Tibial nerve (tissue), 4 donors: ENCODE results near the gene CCDC170. TPM values are rescaled to one million over a fixed set of nuclear protein-coding genes. Genes with fewer than 3 reads are reported as not detected.

Source experiments
- DNase-seq, 2 donors: peaks; one replicate each; pipeline ENCODE4 v3.0.0-alpha.2; 2019; ENCODE audit warnings: low spot score in 2 of 2
- H3K27ac ChIP-seq, 4 donors: fragments of 200-600 bp; sonication (generic) in 3 of 4; one replicate each; pipeline ENCODE4 v1.5.1; 2017 to 2019; ENCODE audit warnings: mild to moderate bottlenecking in 1 of 4
- H3K27me3 ChIP-seq, 2 donors: fragments of 200-600 bp; sonication (generic) in 1 of 2; one replicate each; pipeline versions ENCODE4 v1.5.1 to v1.6.0; 2017 to 2019
- H3K36me3 ChIP-seq, 3 donors: fragments of 200-600 bp; sonication (generic); one replicate each; pipeline ENCODE4 v1.5.1; 2018 to 2019
- H3K4me1 ChIP-seq, 4 donors: fragments of 200-600 bp; sonication (generic) in 3 of 4; one replicate each; pipeline ENCODE4 v1.5.1; 2017 to 2019
- H3K4me3 ChIP-seq, 4 donors: fragments of 200-600 bp; sonication (generic) in 3 of 4; one replicate each; pipeline ENCODE4 v1.5.1; 2017 to 2019; ENCODE audit warnings: mild to moderate bottlenecking in 1 of 4, moderate library complexity in 1 of 4
- H3K9me3 ChIP-seq, 4 donors: fragments of 200-600 bp; sonication (generic) in 3 of 4; one replicate each; pipeline ENCODE4 v1.5.1; 2017 to 2019
- CTCF ChIP-seq, 5 experiments: fragments of 200-600 bp in 3 of 5; fragments of 450-650 bp in 2 of 5; sonication (generic) in 3 of 5; IDR thresholded peaks; one replicate each; pipeline ENCODE4 v1.5.1; 2016 to 2019; ENCODE audit warnings: antibody characterized with exemption in 5 of 5, mild to moderate bottlenecking in 3 of 5, moderate library complexity in 2 of 5
- EP300 ChIP-seq, 2 donors: sonication (generic); formaldehyde crosslinking; IDR thresholded peaks; one replicate each; pipeline ENCODE4 v1.6.1; 2017; ENCODE audit warnings: antibody characterized with exemption in 2 of 2, mild to moderate bottlenecking in 1 of 2
- POLR2A ChIP-seq, 2 donors: fragments of 450-650 bp; IDR thresholded peaks; one replicate each; pipeline ENCODE4 v1.6.1; 2017; ENCODE audit warnings: antibody characterized with exemption in 2 of 2, mild to moderate bottlenecking in 2 of 2, moderate library complexity in 2 of 2
- WGBS, 2 donors: methylation state at CpG; one replicate each; pipeline ENCODE4 v1.1.5; 2018; 5-methylcytosine and 5-hydroxymethylcytosine counted together
- total RNA-seq, 4 donors: library from RNA; depleted of rRNA; stranded (reverse); fragments of >200 nt; gene quantifications; one replicate each; pipeline ENCODE4 v1.1.0, GENCODE V29; 2016

Gene CCDC170
- total RNA-seq, 4 donors from 2014 or later = 0.66 to 3.3 (median 1.4) TPM

- H3K27ac ChIP-seq = no peak overlapping the region
- no peaks in the 10 kb centered on the region for H3K36me3 ChIP-seq
- 64 to 79% methylated on average over 4 to 5 of the region's 5 CpGs for WGBS, 2 donors
- peaks cover 0 to 3% of the 10 kb centered on the region in 2 donors for H3K27me3 ChIP-seq
- H3K4me1 ChIP-seq = peaks cover 0 to 10% (median 0%) of the 10 kb centered on the region in 4 donors
- DNase-seq = no peak
- TF ChIP-seq POLR2A (IDR thresholded peaks at IDR 0.05) (no peak), EP300 (IDR thresholded peaks at IDR 0.05) (no peak), CTCF (IDR thresholded peaks at IDR 0.05) (no peak)
- no peak overlapping the region for H3K4me3 ChIP-seq
- no peaks in the 10 kb centered on the region for H3K9me3 ChIP-seq
Measured at GRCh38 chr6:151499551-151499950, 5.7 kb downstream of the CCDC170 start.

GRCh38 chr6:151501511-151502136 is 7.8 kb downstream of the CCDC170 start:
- Histone ChIP-seq H3K9me3 (no peaks in the 10 kb centered on the region), H3K36me3 (no peaks in the 10 kb centered on the region), H3K4me1 (no peaks in the 10 kb centered on the region), H3K27ac (peak overlapping the region in 1 of 4 donors; percentile 10), H3K4me3 (no peak overlapping the region), H3K27me3 (no peaks in the 10 kb centered on the region)
- DNase-seq = no peak
- no peak for TF ChIP-seq EP300 (IDR thresholded peaks at IDR 0.05)
- no peak for TF ChIP-seq CTCF (IDR thresholded peaks at IDR 0.05)
- TF ChIP-seq POLR2A (IDR thresholded peaks at IDR 0.05) = no peak
- 87 to 92% methylated on average over 1 of the region's 1 CpG for WGBS, 2 donors

GRCh38 chr6:151502499-151502898 is 8.7 kb downstream of the CCDC170 start:
- Histone ChIP-seq H3K27ac (peak overlapping the region in 1 of 4 donors; percentile 10), H3K36me3 (no peaks in the 10 kb centered on the region), H3K9me3 (no peaks in the 10 kb centered on the region), H3K4me3 (no peak overlapping the region), H3K27me3 (no peaks in the 10 kb centered on the region), H3K4me1 (no peaks in the 10 kb centered on the region)
- DNase-seq = no peak
- WGBS, 2 donors = 93 to 97% methylated on average over 4 of the region's 4 CpGs
- TF ChIP-seq POLR2A (IDR thresholded peaks at IDR 0.05) (no peak), EP300 (IDR thresholded peaks at IDR 0.05) (no peak), CTCF (IDR thresholded peaks at IDR 0.05) (no peak)

GRCh38 chr6:151506761-151507160 is 12.9 kb downstream of the CCDC170 start:
- Histone ChIP-seq H3K27me3 (no peaks in the 10 kb centered on the region), H3K36me3 (no peaks in the 10 kb centered on the region), H3K4me3 (no peak overlapping the region), H3K27ac (no peak overlapping the region), H3K9me3 (no peaks in the 10 kb centered on the region), H3K4me1 (no peaks in the 10 kb centered on the region)
- WGBS, 2 donors = 80 to 88% methylated on average over 2 of the region's 2 CpGs
- no peak for DNase-seq
- no peak for TF ChIP-seq EP300 (IDR thresholded peaks at IDR 0.05)
- no peak for TF ChIP-seq CTCF (IDR thresholded peaks at IDR 0.05)
- TF ChIP-seq POLR2A (IDR thresholded peaks at IDR 0.05) = no peak

- H3K27ac ChIP-seq = no peak overlapping the region
- DNase-seq = no peak
- no peaks in the 10 kb centered on the region for H3K36me3 ChIP-seq
- 82 to 85% methylated on average over 2 of the region's 2 CpGs for WGBS, 2 donors
- TF ChIP-seq CTCF (IDR thresholded peaks at IDR 0.05) (no peak), POLR2A (IDR thresholded peaks at IDR 0.05) (no peak), EP300 (IDR thresholded peaks at IDR 0.05) (no peak)
- H3K27me3 ChIP-seq = no peaks in the 10 kb centered on the region
- H3K9me3 ChIP-seq = no peaks in the 10 kb centered on the region
- H3K4me1 ChIP-seq = no peaks in the 10 kb centered on the region
- H3K4me3 ChIP-seq = no peak overlapping the region
Measured at GRCh38 chr6:151509048-151509447, 15.2 kb downstream of the CCDC170 start.
